Testis (tissue), 3 donors: Measurements from ENCODE around the gene TRIM38. TPM values are rescaled to one million over a fixed set of nuclear protein-coding genes. Genes with fewer than 3 reads are reported as not detected.

ENCODE experiments used
- DNase-seq: peaks from one replicate; pipeline ENCODE4 v3.0.0-alpha.2; 2019
- H3K27ac ChIP-seq, 2 donors: fragments of 200-600 bp; sonication (generic); one replicate each; pipeline ENCODE4 v1.5.1; 2019
- H3K27me3 ChIP-seq: fragments of 200-600 bp; sonication (generic); one replicate; pipeline ENCODE4 v1.5.1; 2019
- H3K36me3 ChIP-seq: fragments of 200-600 bp; sonication (generic); one replicate; pipeline ENCODE4 v1.5.1; 2017; ENCODE audit warnings: low read depth; ENCODE audit errors: missing control alignments
- H3K4me1 ChIP-seq: fragments of 200-600 bp; sonication (generic); one replicate; pipeline ENCODE4 v1.5.1; 2019
- H3K4me3 ChIP-seq, 2 donors: fragments of 200-600 bp; sonication (generic); one replicate each; pipeline ENCODE4 v1.5.1; 2017 to 2019
- H3K9me3 ChIP-seq: fragments of 200-600 bp; sonication (generic); one replicate; pipeline ENCODE4 v1.5.1; 2017
- CTCF ChIP-seq, 3 experiments: fragments of 450-650 bp in 2 of 3; fragments of 200-600 bp in 1 of 3; sonication (generic) in 1 of 3; IDR thresholded peaks; one replicate each; pipeline ENCODE4 v1.5.1; 2016 to 2019; ENCODE audit warnings: antibody characterized with exemption in 3 of 3, mild to moderate bottlenecking in 2 of 3, moderate library complexity in 1 of 3
- POLR2A ChIP-seq: fragments of 450-650 bp; IDR thresholded peaks from one replicate; pipeline ENCODE4 v1.6.1; 2017; ENCODE audit warnings: antibody characterized with exemption, mild to moderate bottlenecking, moderate library complexity
- whole genome bisulfite sequencing, 2 donors: methylation state at CpG; one replicate each; pipeline ENCODE4 v1.1.5; 2018; 5-methylcytosine and 5-hydroxymethylcytosine counted together
- intact Hi-C: fragments of 100-400 bp; cut with DNase I; formaldehyde crosslinking; loops from one replicate; pipeline ENCODE4 v1.15.1; 2023; ENCODE audit warnings: low total_unique reads
- polyA plus RNA-seq: library from polyadenylated mRNA; stranded (reverse); fragments of 350-450 nt; fragmentation: Illumina TruSeq; extraction: RNeasy Lipid Tissue Mini Kit (QIAGEN cat#74804); gene quantifications from one replicate; pipeline ENCODE4 v1.2.3, GENCODE V29; 2014; ENCODE audit warnings: low read depth, low replicate concordance; ENCODE audit not compliant: insufficient read depth
- total RNA-seq, 2 donors: library from RNA; depleted of rRNA; stranded (reverse); fragments of >200 nt; gene quantifications; one replicate each; pipeline ENCODE4 v1.2.3, GENCODE V29; 2016

TRIM38 gene
- total and polyA plus RNA-seq, 3 donors from 2014 or later, result 3.2 to 9.1 (median 5.3) TPM

GRCh38 chr6:25971187-25971821, 8.7 kb downstream of the TRIM38 start:
- TF ChIP-seq CTCF (IDR thresholded peaks at IDR 0.05) (no peak), POLR2A (no peak)
- no peaks in the 10 kb centered on the region for H3K36me3 ChIP-seq
- H3K4me1 ChIP-seq, result peaks cover 9% of the 10 kb centered on the region
- intact Hi-C loops, result no loop called here
- H3K27me3 ChIP-seq, result no peaks in the 10 kb centered on the region
- DNase-seq, result peak; percentile 63
- peak overlapping the region; percentile 21 to 61 for H3K27ac ChIP-seq
- H3K4me3 ChIP-seq, result no peak overlapping the region
- H3K9me3 ChIP-seq, result no peaks in the 10 kb centered on the region
- 80 to 86% methylated on average over 1 of the region's 1 CpG for whole genome bisulfite sequencing, 2 donors

- H3K36me3 ChIP-seq, result no peaks in the 10 kb centered on the region
- TF ChIP-seq POLR2A (no peak), CTCF (IDR thresholded peaks at IDR 0.05) (no peak)
- WGBS, 2 donors, result 76 to 100% methylated on average over 1 of the region's 1 CpG
- H3K4me3 ChIP-seq, result no peak overlapping the region
- no peaks in the 10 kb centered on the region for H3K9me3 ChIP-seq
- H3K4me1 ChIP-seq, result peaks cover 9% of the 10 kb centered on the region
- no peaks in the 10 kb centered on the region for H3K27me3 ChIP-seq
- no peak for DNase-seq
- no peak overlapping the region for H3K27ac ChIP-seq
- intact Hi-C loops, result no loop called here
Measured at GRCh38 chr6:25972128-25972527, 9.5 kb downstream of the TRIM38 start.

- no peaks in the 10 kb centered on the region for H3K9me3 ChIP-seq
- no peak overlapping the region for H3K27ac ChIP-seq
- intact Hi-C loops, result no loop called here
- DNase-seq, result no peak
- TF ChIP-seq CTCF (IDR thresholded peaks at IDR 0.05), result no peak
- peaks cover 9% of the 10 kb centered on the region for H3K4me1 ChIP-seq
- H3K27me3 ChIP-seq, result no peaks in the 10 kb centered on the region
- H3K4me3 ChIP-seq, result no peak overlapping the region
- WGBS, 2 donors, result 92% methylated on average over 5 of the region's 5 CpGs
- no peaks in the 10 kb centered on the region for H3K36me3 ChIP-seq
Measured at GRCh38 chr6:25972902-25973301, 10.3 kb downstream of the TRIM38 start.

GRCh38 chr6:25973923-25974555, 11.4 kb downstream of the TRIM38 start:
- H3K9me3 ChIP-seq, result no peaks in the 10 kb centered on the region
- peaks cover 9% of the 10 kb centered on the region for H3K4me1 ChIP-seq
- intact Hi-C loops, result no loop called here
- no peak for DNase-seq
- H3K27ac ChIP-seq, result no peak overlapping the region
- H3K4me3 ChIP-seq, result no peak overlapping the region
- TF ChIP-seq CTCF (IDR thresholded peaks at IDR 0.05) (no peak), POLR2A (no peak)
- no peaks in the 10 kb centered on the region for H3K27me3 ChIP-seq
- no peaks in the 10 kb centered on the region for H3K36me3 ChIP-seq
- 89 to 90% methylated on average over 2 of the region's 2 CpGs for WGBS, 2 donors
